Prostate gland (tissue), 2 donors: ENCODE results near the gene C1QTNF1. TPM values are rescaled to one million over a fixed set of nuclear protein-coding genes. Genes with fewer than 3 reads are reported as not detected.

Source experiments
- DNase-seq: peaks from one replicate; pipeline ENCODE4 v3.0.0-alpha.2; 2019; ENCODE audit warnings: low spot score
- H3K27ac ChIP-seq, 2 donors: fragments of 200-600 bp; sonication (generic); 2 replicates each; pipeline ENCODE4 v1.5.1; 2017 to 2019
- H3K27me3 ChIP-seq: fragments of 200-600 bp; sonication (generic); replicated peaks from 2 replicates; pipeline ENCODE4 v1.5.1; 2019; ENCODE audit not compliant: insufficient read depth
- H3K36me3 ChIP-seq, 2 donors: fragments of 200-600 bp; sonication (generic); 1 replicate in 1 of 2; 2 replicates in 1 of 2; pipeline versions ENCODE4 v1.5.1 to v1.8.1; 2017 to 2019
- H3K4me1 ChIP-seq: fragments of 200-600 bp; sonication (generic); replicated peaks from 2 replicates; pipeline ENCODE4 v1.5.1; 2019
- H3K4me3 ChIP-seq, 2 donors: fragments of 200-600 bp; sonication (generic); 2 replicates each; pipeline ENCODE4 v1.5.1; 2017 to 2019
- H3K9me3 ChIP-seq: fragments of 200-600 bp; sonication (generic); 2 replicates; pipeline ENCODE4 v1.5.1; 2017
- CTCF ChIP-seq, 4 experiments: fragments of 200-600 bp in 2 of 4; fragments of 450-650 bp in 2 of 4; sonication (generic) in 2 of 4; IDR thresholded peaks; 1 replicate in 3 of 4; 2 replicates in 1 of 4; pipeline ENCODE4 v1.5.1; 2016 to 2019; ENCODE audit warnings: antibody characterized with exemption in 4 of 4, mild to moderate bottlenecking in 2 of 4, moderate library complexity in 2 of 4
- POLR2A ChIP-seq: fragments of 450-650 bp; IDR thresholded peaks from one replicate; pipeline ENCODE4 v1.6.1; 2016; ENCODE audit warnings: antibody characterized with exemption, mild to moderate bottlenecking
- POLR2AphosphoS5 ChIP-seq: sonication (generic); formaldehyde crosslinking; IDR thresholded peaks from one replicate; pipeline ENCODE4 v1.6.1; 2017; ENCODE audit warnings: antibody characterized with exemption
- WGBS: methylation state at CpG from one replicate; pipeline ENCODE4 v1.1.5; 2018; 5-methylcytosine and 5-hydroxymethylcytosine counted together
- intact Hi-C: fragments of 100-400 bp; cut with DNase I; formaldehyde crosslinking; loops from one replicate; pipeline ENCODE4 v1.14.2; 2022
- total RNA-seq, 2 donors: library from RNA; depleted of rRNA; stranded (reverse); fragments of >200 nt; gene quantifications; one replicate each; pipeline ENCODE4 v1.1.0, GENCODE V29; 2016

The C1QTNF1 gene
- total RNA-seq, 2 donors from 2014 or later: 16.3 to 57.9 TPM

- no peak overlapping the region for H3K27ac ChIP-seq
- H3K9me3 ChIP-seq: no peaks in the 10 kb centered on the region
- 44% methylated on average over 23 of the region's 31 CpGs for WGBS
- H3K4me3 ChIP-seq: no peak overlapping the region
- no peak for DNase-seq
- H3K36me3 ChIP-seq: no peaks in the 10 kb centered on the region
- H3K27me3 ChIP-seq: peaks cover 6% of the 10 kb centered on the region
- TF ChIP-seq POLR2A (no peak), POLR2AphosphoS5 (no peak), CTCF (IDR thresholded peaks at IDR 0.05) (no peak)
- intact Hi-C loops: loop anchor here (5.0 to 10.0 kb wide), 2 partner anchors 97 to 615 kb away; no protein-coding TSS in a partner anchor
- no peaks in the 10 kb centered on the region for H3K4me1 ChIP-seq
Observed at GRCh38 chr17:79089720-79090442, 65.9 kb downstream of the C1QTNF1 start.

- no peak for DNase-seq
- Histone ChIP-seq H3K4me1 (no peaks in the 10 kb centered on the region), H3K27me3 (peaks cover 6% of the 10 kb centered on the region), H3K27ac (no peak overlapping the region), H3K36me3 (no peaks in the 10 kb centered on the region), H3K9me3 (no peaks in the 10 kb centered on the region), H3K4me3 (no peak overlapping the region)
- intact Hi-C loops: no loop called here
- TF ChIP-seq CTCF (IDR thresholded peaks at IDR 0.05): peak in 1 of 4 experiments; percentile 15
- no peak for TF ChIP-seq POLR2A
- WGBS: 20% methylated on average over 32 of the region's 32 CpGs
Observed at GRCh38 chr17:79090443-79091225, 66.7 kb downstream of the C1QTNF1 start.

DNA sequence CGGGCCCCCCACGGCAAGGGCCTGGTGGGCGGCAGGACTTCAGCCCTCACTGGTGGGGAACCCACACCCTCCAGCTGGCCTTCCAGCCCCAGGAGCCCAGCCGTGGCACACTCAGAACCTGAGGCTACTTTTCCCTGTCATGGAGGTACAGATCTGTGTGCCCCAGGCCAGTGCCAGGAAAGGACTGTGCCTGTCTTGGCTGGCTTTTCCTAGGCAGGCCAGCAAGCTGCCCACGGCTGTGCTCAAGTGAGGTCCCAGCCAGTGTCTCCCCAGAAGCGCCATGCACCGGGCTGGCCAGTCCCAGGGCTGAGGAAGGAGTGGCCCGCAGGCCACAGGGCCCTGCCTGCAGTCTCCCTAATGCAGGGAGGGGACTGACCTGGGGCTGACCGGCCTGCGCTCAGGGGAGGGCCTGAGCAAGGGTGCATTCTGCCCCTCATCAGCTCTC lies 67.3 kb downstream of the C1QTNF1 start:
- no peaks in the 10 kb centered on the region for H3K4me1 ChIP-seq
- H3K36me3 ChIP-seq: no peaks in the 10 kb centered on the region
- no peak for TF ChIP-seq CTCF (IDR thresholded peaks at IDR 0.05)
- TF ChIP-seq POLR2AphosphoS5: no peak
- TF ChIP-seq POLR2A: no peak
- H3K9me3 ChIP-seq: no peaks in the 10 kb centered on the region
- WGBS: 76% methylated on average over 10 of the region's 10 CpGs
- no peak overlapping the region for H3K27ac ChIP-seq
- H3K4me3 ChIP-seq: no peak overlapping the region
- H3K27me3 ChIP-seq: peaks cover 6% of the 10 kb centered on the region
- DNase-seq: no peak
- intact Hi-C loops: no loop called here

- H3K4me3 ChIP-seq: no peak overlapping the region
- no peak overlapping the region for H3K27ac ChIP-seq
- peaks cover 13% of the 10 kb centered on the region for H3K27me3 ChIP-seq
- intact Hi-C loops: no loop called here
- no peaks in the 10 kb centered on the region for H3K36me3 ChIP-seq
- TF ChIP-seq POLR2AphosphoS5 (no peak), POLR2A (no peak), CTCF (IDR thresholded peaks at IDR 0.05) (no peak)
- DNase-seq: no peak
- WGBS: 70% methylated on average over 4 of the region's 4 CpGs
- no peaks in the 10 kb centered on the region for H3K9me3 ChIP-seq
- H3K4me1 ChIP-seq: peaks cover 7% of the 10 kb centered on the region
Observed at GRCh38 chr17:79092567-79092966, 68.6 kb downstream of the C1QTNF1 start.
